Measurements from ENCODE around the gene DSG2.

The DSG2 gene

DNA sequence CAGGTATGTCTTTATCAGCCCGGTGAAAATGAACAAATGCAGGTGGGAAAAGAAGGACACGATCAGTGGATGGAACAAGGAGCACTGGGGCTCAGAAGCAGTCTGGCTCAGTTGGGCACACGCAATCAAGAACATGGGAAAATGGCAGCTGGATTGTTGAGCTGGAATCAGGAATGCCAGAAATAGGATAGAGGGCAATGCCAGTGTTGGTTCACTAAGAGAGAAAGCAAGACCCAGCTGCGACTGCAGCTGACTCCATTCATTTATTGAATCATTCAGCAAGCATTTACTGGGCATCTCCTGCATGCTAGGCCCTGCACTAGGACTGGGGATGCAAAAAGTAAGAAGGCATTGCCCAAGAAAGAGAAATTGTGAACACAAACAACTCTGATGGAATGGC, 80.1 kb downstream of the DSG2 start:
- no peak for DNase-seq
- intact Hi-C loops (cut with DNase I): no loop called here

DNA sequence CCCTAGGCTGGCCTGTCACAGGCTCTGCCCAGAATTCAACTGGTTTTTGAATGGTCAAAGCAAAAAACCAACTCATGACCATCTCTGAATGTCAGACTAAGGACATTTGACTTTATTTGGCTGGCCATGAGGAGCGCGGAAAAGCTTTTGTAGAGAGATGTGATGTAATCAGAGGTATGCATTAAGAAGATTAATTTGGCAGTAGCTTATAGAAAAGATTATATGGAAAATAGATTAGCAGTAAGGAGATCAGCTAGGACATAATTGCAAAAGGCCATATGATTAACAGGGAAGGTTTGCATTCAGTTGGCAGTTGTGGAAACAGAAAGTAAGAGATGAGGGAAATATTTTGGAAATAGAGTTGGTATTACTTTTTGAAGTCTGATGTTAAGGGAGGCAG, 81.4 kb downstream of the DSG2 start:
- intact Hi-C loops (cut with DNase I): no loop called here
- DNase-seq: no peak

DNA sequence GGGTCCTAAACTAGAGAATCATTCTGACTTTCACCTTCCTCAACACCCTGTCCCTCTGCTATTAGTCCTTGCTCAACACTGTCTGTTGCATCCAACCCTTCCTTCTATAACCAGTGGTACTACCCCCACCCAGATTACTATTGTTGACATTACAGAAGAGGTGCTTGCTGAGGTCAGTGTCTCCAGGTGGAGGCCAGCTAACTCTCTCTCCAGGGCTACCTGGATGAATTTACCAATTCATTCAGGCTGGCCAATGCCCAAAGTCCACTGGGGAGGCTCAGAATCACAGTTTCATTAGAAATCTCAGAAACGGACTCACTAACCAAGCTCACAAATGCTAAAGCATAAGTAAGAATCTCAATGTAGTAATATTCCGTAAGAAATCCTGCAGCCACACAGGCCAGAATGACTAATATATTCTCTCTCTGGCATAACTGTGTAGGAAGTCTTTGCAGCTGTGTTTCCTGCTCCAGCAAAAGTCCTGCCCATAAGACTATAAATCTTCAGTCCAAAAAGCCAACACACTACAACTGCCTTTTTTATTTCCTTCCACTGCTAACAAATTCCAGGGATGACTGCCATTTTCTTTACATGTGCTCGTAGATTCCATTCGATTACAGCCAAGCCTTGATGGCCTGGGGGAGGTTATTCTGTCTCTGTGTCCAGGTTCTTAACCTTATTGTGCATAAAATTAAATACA, 83.7 kb downstream of the DSG2 start:
- no peak for DNase-seq
- intact Hi-C loops (cut with DNase I): no loop called here

DNA sequence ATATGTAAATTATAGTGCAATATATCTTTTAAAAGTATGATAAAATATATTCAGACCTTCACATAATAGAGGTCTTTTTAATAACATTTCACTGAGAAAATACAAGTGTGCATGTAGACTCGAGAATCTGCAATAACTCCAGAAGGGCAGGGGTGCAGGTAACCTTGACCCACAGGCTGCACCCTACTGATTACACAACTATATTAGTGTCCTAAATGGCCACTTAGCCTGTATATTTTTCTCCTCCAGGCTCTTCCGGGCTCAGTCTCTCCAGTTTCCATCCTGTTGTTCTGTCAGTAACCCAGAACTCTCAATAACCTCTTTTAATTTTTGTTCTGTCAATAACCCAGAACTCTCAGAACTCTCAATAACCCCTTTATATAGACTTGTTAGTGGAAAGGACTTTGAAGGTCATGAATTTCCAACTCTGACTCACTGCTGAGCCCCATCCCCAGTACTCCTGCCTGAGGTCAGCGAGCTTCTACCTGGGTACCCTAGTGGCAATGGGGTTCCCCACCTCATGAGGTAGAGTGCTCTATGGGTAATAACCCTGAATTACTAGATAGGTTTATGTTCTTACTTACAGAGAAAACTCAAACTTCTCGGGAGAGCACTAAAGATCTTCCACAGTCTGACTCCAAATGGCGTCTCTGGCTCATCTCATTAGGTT, 85.3 kb downstream of the DSG2 start:
- no peak for DNase-seq
- intact Hi-C loops (cut with DNase I): no loop called here

DNA sequence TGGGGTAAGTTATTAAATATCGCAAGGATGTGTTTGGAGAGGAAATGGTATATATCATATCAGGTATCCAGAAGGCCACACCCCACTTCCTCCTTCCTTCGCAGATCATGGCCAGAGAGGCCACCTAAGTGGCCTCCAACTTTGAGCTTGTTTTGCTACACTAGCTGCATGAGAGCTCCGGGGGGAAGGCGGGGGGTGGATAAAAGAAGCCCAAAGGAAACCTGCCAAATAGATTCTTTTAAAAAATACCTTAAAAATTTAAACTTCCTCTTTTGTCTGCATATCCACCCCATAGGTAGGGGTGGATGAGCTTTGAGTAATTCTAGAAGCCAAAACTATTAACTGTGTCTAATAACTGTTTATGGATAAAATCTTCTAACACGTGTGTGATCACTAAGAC, 88.0 kb downstream of the DSG2 start:
- no peak for DNase-seq
- intact Hi-C loops (cut with DNase I): no loop called here

DNA sequence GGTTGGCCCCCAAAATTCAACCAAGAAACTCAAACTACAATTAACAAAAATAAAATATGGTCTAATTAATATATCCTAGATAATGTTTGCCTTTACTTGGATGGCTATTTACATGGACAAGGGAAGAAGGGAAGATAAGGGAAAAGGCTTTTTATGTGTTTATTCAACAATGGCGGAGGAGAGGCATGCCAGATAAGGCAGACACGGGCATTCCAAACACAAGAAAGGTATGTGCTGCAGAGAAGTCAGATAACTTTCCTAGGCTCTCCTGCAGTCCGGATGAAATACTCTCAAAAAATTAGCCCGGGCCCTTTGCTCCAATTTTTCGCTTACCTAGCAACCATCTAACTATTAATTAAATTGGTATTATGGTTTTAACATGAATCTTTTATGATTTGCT, 88.6 kb downstream of the DSG2 start:
- intact Hi-C loops (cut with DNase I): no loop called here

DNA sequence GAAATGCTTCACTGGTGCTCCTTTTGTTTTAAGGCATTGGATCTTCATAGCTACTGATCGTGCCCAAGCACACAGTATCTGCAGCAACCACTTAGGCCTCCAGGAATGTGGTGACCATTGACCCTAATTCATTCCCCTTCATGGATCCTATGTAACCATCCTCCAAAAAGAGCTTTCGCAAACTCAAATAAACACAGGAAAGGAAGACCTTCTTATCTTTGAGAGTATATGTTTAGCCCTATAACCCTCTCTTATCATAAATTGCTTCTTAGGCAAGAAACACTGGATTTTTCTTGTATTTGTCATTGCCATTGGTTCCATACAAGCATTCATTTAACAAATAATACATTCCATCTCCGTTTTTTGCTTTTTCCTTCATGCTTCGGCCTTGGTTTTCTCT, 89.6 kb downstream of the DSG2 start:
- no peak for DNase-seq
- intact Hi-C loops (cut with DNase I): no loop called here

More for the DNA sequence above, 88.6 kb downstream of the DSG2 start:
- no peak for DNase-seq

DNA sequence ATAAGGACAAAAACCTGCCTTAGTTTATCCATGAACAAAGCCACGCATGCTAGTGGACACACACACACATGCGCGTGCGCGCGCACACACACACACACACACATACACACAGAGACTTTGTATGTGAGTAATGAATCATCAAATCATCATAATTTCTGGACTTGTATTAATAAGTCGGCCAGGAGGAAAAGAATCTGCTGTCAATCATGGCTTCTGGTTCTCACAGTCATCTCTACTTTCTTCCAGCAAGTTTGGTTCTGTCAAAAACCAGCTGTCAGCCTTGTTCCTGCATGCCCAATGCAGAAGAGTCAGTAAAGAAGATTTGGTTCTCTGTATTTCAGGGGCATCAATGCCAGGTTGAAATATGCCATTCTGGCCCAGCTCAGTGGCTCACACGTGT, 92.6 kb downstream of the DSG2 start:
- DNase-seq: no peak
- intact Hi-C loops (cut with DNase I): no loop called here

DNA sequence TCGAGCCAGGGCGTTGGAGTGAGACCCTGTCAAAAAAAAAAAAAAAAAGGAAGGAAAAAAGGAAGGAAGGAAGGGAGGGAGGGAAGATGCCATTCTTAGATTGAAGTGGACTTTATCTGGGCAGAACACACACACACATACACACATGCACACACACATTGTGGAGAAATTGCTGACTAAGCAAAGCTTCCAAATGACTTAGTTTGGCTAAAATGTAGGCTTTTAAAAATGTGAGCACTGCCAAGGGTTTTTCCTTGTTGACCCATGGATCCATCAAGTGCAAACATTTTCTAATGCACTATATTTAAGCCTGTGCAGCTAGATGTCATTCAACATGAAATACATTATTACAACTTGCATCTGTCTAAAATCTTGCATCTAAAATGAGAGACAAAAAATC, 93.1 kb downstream of the DSG2 start:
- no peak for DNase-seq
- intact Hi-C loops (cut with DNase I): no loop called here

DNA sequence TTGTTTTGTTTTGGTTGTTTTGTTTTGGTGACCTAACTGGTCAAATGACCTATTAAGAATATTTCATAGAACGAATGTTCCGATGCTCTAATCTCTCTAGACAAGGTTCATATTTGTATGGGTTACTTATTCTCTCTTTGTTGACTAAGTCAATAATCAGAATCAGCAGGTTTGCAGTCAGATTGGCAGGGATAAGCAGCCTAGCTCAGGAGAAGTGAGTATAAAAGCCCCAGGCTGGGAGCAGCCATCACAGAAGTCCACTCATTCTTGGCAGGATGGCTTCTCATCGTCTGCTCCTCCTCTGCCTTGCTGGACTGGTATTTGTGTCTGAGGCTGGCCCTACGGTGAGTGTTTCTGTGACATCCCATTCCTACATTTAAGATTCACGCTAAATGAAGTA, 93.7 kb downstream of the DSG2 start, which contains the start of gene TTR:
TSS of gene TTR (plus strand) at position 250 of the 400 bp plus-strand sequence. CDS start at position 276, 26 bp downstream.
- intact Hi-C loops (cut with DNase I): no loop called here
- no peak for DNase-seq

DNA sequence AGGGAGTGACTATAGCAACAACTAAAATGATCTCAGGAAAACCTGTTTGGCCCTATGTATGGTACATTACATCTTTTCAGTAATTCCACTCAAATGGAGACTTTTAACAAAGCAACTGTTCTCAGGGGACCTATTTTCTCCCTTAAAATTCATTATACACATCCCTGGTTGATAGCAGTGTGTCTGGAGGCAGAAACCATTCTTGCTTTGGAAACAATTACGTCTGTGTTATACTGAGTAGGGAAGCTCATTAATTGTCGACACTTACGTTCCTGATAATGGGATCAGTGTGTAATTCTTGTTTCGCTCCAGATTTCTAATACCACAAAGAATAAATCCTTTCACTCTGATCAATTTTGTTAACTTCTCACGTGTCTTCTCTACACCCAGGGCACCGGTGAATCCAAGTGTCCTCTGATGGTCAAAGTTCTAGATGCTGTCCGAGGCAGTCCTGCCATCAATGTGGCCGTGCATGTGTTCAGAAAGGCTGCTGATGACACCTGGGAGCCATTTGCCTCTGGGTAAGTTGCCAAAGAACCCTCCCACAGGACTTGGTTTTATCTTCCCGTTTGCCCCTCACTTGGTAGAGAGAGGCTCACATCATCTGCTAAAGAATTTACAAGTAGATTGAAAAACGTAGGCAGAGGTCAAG, 94.7 kb downstream of the DSG2 start:
- no peak for DNase-seq
- intact Hi-C loops (cut with DNase I): no loop called here

DNA sequence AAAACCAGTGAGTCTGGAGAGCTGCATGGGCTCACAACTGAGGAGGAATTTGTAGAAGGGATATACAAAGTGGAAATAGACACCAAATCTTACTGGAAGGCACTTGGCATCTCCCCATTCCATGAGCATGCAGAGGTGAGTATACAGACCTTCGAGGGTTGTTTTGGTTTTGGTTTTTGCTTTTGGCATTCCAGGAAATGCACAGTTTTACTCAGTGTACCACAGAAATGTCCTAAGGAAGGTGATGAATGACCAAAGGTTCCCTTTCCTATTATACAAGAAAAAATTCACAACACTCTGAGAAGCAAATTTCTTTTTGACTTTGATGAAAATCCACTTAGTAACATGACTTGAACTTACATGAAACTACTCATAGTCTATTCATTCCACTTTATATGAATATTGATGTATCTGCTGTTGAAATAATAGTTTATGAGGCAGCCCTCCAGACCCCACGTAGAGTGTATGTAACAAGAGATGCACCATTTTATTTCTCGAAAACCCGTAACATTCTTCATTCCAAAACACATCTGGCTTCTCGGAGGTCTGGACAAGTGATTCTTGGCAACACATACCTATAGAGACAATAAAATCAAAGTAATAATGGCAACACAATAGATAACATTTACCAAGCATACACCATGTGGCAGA, 97.3 kb downstream of the DSG2 start:
- DNase-seq: no peak
- intact Hi-C loops (cut with DNase I): no loop called here

DNA sequence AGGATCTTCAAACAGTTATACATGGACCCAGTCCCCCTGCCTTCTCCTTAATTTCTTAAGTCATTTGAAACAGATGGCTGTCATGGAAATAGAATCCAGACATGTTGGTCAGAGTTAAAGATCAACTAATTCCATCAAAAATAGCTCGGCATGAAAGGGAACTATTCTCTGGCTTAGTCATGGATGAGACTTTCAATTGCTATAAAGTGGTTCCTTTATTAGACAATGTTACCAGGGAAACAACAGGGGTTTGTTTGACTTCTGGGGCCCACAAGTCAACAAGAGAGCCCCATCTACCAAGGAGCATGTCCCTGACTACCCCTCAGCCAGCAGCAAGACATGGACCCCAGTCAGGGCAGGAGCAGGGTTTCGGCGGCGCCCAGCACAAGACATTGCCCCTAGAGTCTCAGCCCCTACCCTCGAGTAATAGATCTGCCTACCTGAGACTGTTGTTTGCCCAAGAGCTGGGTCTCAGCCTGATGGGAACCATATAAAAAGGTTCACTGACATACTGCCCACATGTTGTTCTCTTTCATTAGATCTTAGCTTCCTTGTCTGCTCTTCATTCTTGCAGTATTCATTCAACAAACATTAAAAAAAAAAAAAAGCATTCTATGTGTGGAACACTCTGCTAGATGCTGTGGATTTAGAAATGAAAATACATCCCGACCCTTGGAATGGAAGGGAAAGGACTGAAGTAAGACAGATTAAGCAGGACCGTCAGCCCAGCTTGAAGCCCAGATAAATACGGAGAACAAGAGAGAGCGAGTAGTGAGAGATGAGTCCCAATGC, 98.3 kb downstream of the DSG2 start:
- intact Hi-C loops (cut with DNase I): no loop called here
- DNase-seq: no peak

DNA sequence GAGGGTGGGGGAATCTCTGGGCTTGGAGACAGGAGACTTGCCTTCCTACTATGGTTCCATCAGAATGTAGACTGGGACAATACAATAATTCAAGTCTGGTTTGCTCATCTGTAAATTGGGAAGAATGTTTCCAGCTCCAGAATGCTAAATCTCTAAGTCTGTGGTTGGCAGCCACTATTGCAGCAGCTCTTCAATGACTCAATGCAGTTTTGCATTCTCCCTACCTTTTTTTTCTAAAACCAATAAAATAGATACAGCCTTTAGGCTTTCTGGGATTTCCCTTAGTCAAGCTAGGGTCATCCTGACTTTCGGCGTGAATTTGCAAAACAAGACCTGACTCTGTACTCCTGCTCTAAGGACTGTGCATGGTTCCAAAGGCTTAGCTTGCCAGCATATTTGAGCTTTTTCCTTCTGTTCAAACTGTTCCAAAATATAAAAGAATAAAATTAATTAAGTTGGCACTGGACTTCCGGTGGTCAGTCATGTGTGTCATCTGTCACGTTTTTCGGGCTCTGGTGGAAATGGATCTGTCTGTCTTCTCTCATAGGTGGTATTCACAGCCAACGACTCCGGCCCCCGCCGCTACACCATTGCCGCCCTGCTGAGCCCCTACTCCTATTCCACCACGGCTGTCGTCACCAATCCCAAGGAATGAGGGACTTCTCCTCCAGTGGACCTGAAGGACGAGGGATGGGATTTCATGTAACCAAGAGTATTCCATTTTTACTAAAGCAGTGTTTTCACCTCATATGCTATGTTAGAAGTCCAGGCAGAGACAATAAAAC, 100.2 kb downstream of the DSG2 start:
- DNase-seq: no peak
- intact Hi-C loops (cut with DNase I): no loop called here

Data from head of caudate nucleus (tissue), 42 donors.